ENCODE results near the gene CSRNP2. TPM values are rescaled to one million over a fixed set of nuclear protein-coding genes. Genes with fewer than 3 reads are reported as not detected.

CSRNP2 gene
- total RNA-seq, 3 donors from 2014 or later (not counting 1 experiment from before 2014, with no cell fraction given): 21.3 to 31.7 (median 25.1) TPM

- TF ChIP-seq, protein P1, sequence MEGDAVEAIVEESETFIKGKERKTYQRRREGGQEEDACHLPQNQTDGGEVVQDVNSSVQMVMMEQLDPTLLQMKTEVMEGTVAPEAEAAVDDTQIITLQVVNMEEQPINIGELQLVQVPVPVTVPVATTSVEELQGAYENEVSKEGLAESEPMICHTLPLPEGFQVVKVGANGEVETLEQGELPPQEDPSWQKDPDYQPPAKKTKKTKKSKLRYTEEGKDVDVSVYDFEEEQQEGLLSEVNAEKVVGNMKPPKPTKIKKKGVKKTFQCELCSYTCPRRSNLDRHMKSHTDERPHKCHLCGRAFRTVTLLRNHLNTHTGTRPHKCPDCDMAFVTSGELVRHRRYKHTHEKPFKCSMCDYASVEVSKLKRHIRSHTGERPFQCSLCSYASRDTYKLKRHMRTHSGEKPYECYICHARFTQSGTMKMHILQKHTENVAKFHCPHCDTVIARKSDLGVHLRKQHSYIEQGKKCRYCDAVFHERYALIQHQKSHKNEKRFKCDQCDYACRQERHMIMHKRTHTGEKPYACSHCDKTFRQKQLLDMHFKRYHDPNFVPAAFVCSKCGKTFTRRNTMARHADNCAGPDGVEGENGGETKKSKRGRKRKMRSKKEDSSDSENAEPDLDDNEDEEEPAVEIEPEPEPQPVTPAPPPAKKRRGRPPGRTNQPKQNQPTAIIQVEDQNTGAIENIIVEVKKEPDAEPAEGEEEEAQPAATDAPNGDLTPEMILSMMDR (IDR thresholded peaks at IDR 0.05): no peak
- H3K9me3 Mint-ChIP-seq: no peaks in the 10 kb centered on the region
- no peak overlapping the region for H3K27ac Mint-ChIP-seq
- DNase-seq: no peak
- intact Hi-C loops (cut with micrococcal nuclease): loop anchor here (5.0 to 10.0 kb wide), 2 partner anchors 103 to 200 kb away; a partner anchor contains a TSS
- H3K4me3 ChIP-seq (ENCODE audit: low read length): no peak overlapping the region
- no peaks in the 10 kb centered on the region for H3K9me3 ChIP-seq (ENCODE audit: control insufficient read depth, insufficient read depth, low read length)
- peak overlapping the region; percentile 47 for H3K4me3 Mint-ChIP-seq
- no peak overlapping the region for H3K27ac ChIP-seq (ENCODE audit: low read length)
- ATAC-seq: no peak
- no peaks in the 10 kb centered on the region for H3K27me3 ChIP-seq (ENCODE audit: control insufficient read depth, insufficient read depth, low read length)
- H3K36me3 Mint-ChIP-seq: no peaks in the 10 kb centered on the region
- peaks cover 18% of the 10 kb centered on the region for H3K4me1 ChIP-seq (ENCODE audit: control insufficient read depth, insufficient read depth, low read length)
- H3K27me3 Mint-ChIP-seq (ENCODE audit: low read depth in 2 of 2): peaks cover 0 to 4% of the 10 kb centered on the region in 2 donors
- 96% methylated on average over 15 of the region's 15 CpGs for WGBS (ENCODE audit: insufficient coverage)
- H3K4me1 Mint-ChIP-seq: peaks cover 24 to 33% of the 10 kb centered on the region in 2 donors
- no peaks in the 10 kb centered on the region for H3K36me3 ChIP-seq (ENCODE audit: control insufficient read depth, insufficient read depth, low read length)
Measured at GRCh38 chr12:51027342-51027835, 56.0 kb downstream of the CSRNP2 start.

GRCh38 chr12:51025836-51026638, 57.4 kb downstream of the CSRNP2 start, which contains the start of gene SLC11A2:
Gene SLC11A2 (minus strand): TSS chr12:51026384. CDS start chr12:51010728, 15,656 bp downstream.
- H3K4me3 ChIP-seq (ENCODE audit: low read length): peak within 1 kb of the TSS; percentile 75
- no peaks in the 10 kb centered on the region for H3K9me3 ChIP-seq (ENCODE audit: control insufficient read depth, insufficient read depth, low read length)
- H3K9me3 Mint-ChIP-seq: no peaks in the 10 kb centered on the region
- H3K27ac Mint-ChIP-seq: peak within 1 kb of the TSS; percentile 88 to 97
- H3K36me3 Mint-ChIP-seq: no peaks in the 10 kb centered on the region
- intact Hi-C loops (cut with micrococcal nuclease): loop anchor here (1.0 to 10.0 kb wide), 4 partner anchors 22 to 263 kb away; partner anchors contain the start of gene LETMD1
- no peaks in the 10 kb centered on the region for H3K27me3 ChIP-seq (ENCODE audit: control insufficient read depth, insufficient read depth, low read length)
- peaks cover 37 to 45% of the 10 kb centered on the region in 2 donors for H3K4me1 Mint-ChIP-seq
- WGBS (ENCODE audit: insufficient coverage): under 1% methylated on average over 74 of the region's 74 CpGs
- H3K4me3 Mint-ChIP-seq: peak within 1 kb of the TSS; percentile 98
- H3K36me3 ChIP-seq (ENCODE audit: control insufficient read depth, insufficient read depth, low read length): no peaks in the 10 kb centered on the region
- H3K27ac ChIP-seq (ENCODE audit: low read length): peak within 1 kb of the TSS; percentile 56
- H3K27me3 Mint-ChIP-seq (ENCODE audit: low read depth in 2 of 2): peaks cover 0 to 4% of the 10 kb centered on the region in 2 donors
- peaks cover 30% of the 10 kb centered on the region for H3K4me1 ChIP-seq (ENCODE audit: control insufficient read depth, insufficient read depth, low read length)
- DNase-seq (peak; percentile 82 to 95), ATAC-seq (peak; percentile 94 to 98 (median 95))
- TF ChIP-seq, protein P1 (IDR thresholded peaks at IDR 0.05): no peak

DNA sequence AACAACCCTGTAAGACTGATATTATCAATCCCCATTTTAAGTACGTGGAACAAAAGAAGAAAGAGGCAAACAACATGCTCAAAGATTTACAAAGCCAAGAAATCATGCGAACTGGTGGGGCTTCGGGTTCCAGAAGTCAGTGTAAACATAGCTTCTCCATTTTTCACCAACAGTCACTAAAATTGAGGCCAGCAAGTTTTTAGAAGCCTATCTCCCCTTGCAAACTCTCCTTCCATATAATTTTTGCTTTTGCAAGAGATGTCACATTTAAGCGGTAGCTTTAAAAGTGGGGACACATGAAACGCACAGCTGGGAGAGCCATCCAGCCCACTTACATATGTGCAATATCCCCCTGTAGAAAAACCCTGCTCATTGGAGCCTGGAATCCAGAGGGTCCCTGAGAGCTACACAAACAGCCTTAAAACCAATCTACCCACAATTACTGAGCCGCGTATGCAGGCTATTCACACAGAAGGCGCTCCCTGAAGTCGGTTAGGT, 58.0 kb downstream of the CSRNP2 start:
- Histone ChIP-seq H3K27me3 (ENCODE audit: control insufficient read depth, insufficient read depth, low read length) (no peaks in the 10 kb centered on the region), H3K9me3 (ENCODE audit: control insufficient read depth, insufficient read depth, low read length) (no peaks in the 10 kb centered on the region), H3K4me3 (ENCODE audit: low read length) (peak overlapping the region; percentile 75), H3K4me1 (ENCODE audit: control insufficient read depth, insufficient read depth, low read length) (peaks cover 30% of the 10 kb centered on the region), H3K27ac (ENCODE audit: low read length) (peak overlapping the region; percentile 56), H3K36me3 (ENCODE audit: control insufficient read depth, insufficient read depth, low read length) (no peaks in the 10 kb centered on the region)
- H3K4me3 Mint-ChIP-seq: peak overlapping the region; percentile 98
- no peak for DNase-seq
- WGBS (ENCODE audit: insufficient coverage): 20% methylated on average over 9 of the region's 9 CpGs
- no peak for ATAC-seq
- peaks cover 0 to 4% of the 10 kb centered on the region in 2 donors for H3K27me3 Mint-ChIP-seq (ENCODE audit: low read depth in 2 of 2)
- H3K36me3 Mint-ChIP-seq: no peaks in the 10 kb centered on the region
- TF ChIP-seq, protein P1 (IDR thresholded peaks at IDR 0.05): no peak
- H3K27ac Mint-ChIP-seq: peak overlapping the region; percentile 88 to 97
- intact Hi-C loops (cut with micrococcal nuclease): loop anchor here (5.0 to 10.0 kb wide), 2 partner anchors 101 to 198 kb away; a partner anchor contains a TSS
- H3K9me3 Mint-ChIP-seq: no peaks in the 10 kb centered on the region
- peaks cover 43 to 52% of the 10 kb centered on the region in 2 donors for H3K4me1 Mint-ChIP-seq

Measured in natural killer cell (primary cell).